Esophagus muscularis mucosa (tissue), 4 donors: ENCODE results near the gene HS3ST3A1.

Experiments
- CTCF ChIP-seq, 3 experiments: fragments of 200-600 bp in 2 of 3; fragments of 450-650 bp in 1 of 3; sonication (generic) in 2 of 3; IDR thresholded peaks; one replicate each; pipeline ENCODE4 v1.5.1; 2017 to 2019; ENCODE audit warnings: antibody characterized with exemption in 3 of 3, mild to moderate bottlenecking in 2 of 3, moderate library complexity in 1 of 3
- EP300 ChIP-seq: sonication (generic); formaldehyde crosslinking; IDR thresholded peaks from one replicate; pipeline ENCODE4 v1.6.1; 2017; ENCODE audit warnings: antibody characterized with exemption
- POLR2A ChIP-seq: fragments of 450-650 bp; IDR thresholded peaks from one replicate; pipeline ENCODE4 v1.6.1; 2017; ENCODE audit warnings: antibody characterized with exemption, moderate library complexity, mild to moderate bottlenecking, low read depth

GRCh38 chr17:13575922-13576419, 25.8 kb downstream of the HS3ST3A1 start:
- TF ChIP-seq CTCF (IDR thresholded peaks at IDR 0.05) (no peak), POLR2A (no peak), EP300 (no peak)
